Activated gamma-delta T cell treated with anti-CD3 and anti-CD28 coated beads, Interleukin-2, amount 50 U/mL, for 16 hours (primary cell): ENCODE data around the gene CCDC185.
A peak's percentile ranks its signal among the peaks of the same experiment; 100 is the strongest.

ENCODE experiments used
- DNase-seq: peaks from one replicate; pipeline ENCODE4 v3.0.0-alpha.2; 2020; ENCODE audit warnings: low read depth

Gene CCDC185

DNA sequence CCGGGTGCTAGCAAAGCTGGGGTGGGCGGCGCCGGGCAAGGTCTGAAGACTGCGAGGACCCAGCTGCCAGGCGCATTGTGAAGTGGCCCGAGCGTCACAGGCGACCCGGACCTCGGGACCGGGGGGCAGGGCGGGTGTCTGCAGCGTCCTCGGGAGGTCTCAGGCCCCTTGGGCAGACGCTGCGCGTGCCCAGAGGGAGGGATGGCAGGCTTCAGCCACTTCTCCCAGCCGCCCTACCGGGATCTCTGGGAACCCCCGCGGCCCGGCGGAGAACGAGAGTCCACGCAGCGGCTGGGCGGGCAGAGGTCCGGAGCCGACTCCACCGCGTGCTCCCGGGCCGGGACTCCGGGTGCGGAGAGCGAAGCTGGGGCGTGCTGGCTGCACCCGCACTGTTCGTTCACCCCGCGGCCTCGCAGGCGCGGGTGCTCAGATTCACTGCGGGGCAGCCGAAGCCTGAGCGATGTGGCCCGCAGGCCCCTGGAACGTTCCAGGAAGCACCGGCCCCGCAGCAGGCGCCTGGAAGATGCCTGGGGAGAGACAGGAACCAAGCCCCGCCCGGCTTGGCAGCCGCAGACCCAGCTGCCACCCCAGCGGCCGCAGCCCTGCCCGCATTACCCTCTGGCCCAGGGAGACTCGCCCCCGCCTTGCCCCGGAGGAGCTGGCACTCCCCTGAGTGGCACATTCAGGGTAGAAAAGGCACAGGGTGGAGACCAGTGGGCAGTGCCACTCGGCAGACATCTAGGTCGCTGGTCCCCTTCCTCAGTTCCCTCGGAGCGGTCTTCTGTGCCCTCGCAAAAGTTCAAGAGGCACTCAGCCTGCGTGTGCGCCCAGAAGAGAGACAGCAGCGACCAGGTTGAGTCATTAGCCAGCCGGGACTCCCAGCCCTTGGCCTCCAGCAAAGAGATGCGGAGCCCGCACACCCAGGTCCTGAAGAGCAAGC is at the start of gene CCDC185:
Gene CCDC185 (plus strand): TSS at position 141 of the 940 bp plus-strand sequence. CDS start 61 bp downstream, at position 202.
- DNase-seq: no peak

DNA sequence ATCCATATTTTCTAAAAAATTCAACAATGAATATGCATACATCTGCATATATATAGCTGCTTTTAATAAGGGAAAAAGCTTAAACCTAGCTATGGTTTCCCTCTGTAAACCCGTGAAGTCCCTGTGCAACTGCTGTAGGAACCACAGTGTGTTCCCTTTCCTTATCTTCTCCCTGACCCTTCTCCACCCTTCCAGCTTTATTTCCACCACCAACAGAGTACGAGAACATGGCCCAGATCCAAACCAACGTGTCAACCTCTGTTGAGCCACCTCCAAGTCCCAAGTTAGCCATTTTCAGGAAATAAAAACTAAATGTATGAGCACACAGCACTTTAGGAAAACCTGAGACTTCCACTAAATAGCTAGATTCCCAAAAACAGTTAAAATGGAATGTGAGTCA is 49.5 kb upstream of the CCDC185 start:
- no peak for DNase-seq

DNA sequence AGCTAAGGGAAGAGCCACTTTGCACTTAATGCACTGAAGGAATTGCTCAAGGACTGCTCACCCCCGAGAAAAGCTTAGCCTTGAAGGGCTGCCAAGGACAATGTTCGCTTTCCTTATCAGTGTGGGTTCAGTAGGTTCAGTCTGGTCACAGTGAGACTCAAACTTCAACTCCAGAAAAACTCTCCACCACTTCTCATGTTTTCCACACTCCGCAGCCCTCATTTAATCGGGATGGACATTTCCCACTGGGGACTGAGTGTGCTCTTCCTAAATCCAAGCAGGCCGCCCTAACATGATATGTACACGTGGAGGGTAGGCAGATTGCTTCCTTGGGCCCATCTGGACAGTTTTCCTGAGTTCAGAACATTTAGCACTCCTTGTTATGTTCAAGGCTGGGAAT is 48.7 kb upstream of the CCDC185 start:
- DNase-seq: no peak

DNA sequence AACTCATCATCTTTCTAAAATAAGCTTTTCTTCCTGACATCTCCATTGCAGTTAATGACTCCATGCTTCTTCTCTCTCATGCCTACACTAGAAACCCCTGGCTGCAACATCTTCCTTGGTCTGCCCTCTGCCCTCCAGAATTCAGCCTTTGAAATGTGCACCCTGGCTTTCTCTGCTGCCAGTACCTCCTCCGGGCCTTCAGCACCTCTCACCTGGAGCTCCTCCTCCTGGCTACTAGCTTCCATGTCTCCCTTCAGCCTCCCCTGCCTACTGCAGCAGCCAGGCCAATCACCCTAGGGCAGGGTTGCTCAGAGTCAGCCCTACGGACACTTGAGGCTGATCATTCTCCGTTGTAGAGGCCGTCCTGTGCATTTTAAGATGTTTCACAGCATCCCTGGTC is 47.5 kb upstream of the CCDC185 start:
- DNase-seq: no peak

DNA sequence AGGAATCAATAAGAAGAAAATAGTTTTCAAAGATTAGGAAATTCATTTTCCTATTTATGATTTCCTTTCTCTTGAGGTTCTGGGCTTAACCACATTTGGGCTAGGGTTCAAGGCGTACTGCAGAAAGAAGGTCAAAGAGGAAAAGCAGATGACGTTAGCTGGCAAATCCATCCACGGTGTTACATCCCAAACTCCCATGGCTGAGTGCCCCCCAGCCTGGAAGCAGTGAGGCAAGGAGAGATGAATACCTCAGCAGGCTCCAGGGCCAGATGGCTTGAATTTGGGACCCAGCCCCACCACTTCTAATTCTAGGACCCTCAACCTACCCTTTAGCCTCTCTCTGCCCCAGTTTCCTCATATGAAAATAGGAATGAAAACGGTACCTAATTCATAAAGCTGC is 46.9 kb upstream of the CCDC185 start:
- no peak for DNase-seq

DNA sequence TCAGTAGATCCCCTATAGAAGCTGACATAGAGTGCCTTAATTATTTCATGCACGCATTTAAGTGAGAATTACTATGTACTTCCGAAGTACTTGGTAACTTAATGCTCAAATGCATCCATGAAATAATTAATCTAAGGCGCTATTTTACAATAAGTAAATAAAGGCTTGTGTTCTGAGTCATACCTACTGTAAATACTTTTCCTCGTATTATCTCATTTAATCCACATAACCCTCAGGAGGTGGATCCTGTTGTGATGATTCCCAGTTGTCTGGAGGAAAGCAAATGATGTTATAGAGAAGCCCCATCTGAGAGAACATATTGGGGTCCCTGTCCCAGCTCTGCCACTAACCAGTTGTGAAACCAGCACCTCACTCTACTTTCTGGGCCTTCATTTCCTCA is 45.6 kb upstream of the CCDC185 start:
- no peak for DNase-seq

DNA sequence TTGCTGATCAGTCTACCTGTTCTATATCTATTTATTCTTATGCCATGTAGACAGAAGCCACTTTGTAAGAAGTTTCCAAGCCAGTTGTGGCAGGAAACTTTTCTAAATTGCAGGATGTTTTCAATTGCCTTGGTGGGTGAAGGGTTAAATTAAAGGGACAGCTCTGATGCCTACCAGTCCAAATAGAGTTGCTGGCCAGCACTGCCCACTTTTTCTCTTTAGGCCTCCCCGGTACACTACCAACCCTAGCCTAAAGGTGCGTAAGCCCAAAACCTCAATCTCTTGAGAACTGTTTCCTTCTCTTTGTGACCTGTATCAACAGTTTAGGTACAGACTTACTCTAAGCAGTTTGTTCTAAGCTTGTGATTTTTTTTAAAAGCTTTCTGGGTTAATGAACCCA is 44.8 kb upstream of the CCDC185 start:
- DNase-seq: no peak

DNA sequence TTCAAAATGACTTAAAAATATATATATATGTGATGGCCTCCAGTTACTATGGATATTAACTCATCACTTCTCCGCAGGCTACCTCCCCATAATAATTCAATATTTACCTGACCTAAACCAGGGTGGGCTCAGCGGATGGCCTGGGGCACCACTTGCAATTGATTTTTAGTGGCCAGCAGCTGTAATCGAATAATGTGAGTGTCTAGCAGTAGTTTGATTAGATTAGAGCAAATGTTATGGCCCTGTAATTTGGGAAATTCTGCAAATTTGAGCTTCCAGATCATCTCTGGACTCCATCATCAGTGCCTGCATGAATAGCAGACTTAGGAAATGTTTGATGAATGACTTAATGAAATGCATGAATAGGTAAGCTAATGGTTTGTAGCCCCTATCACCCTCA is 44.0 kb upstream of the CCDC185 start:
- no peak for DNase-seq

DNA sequence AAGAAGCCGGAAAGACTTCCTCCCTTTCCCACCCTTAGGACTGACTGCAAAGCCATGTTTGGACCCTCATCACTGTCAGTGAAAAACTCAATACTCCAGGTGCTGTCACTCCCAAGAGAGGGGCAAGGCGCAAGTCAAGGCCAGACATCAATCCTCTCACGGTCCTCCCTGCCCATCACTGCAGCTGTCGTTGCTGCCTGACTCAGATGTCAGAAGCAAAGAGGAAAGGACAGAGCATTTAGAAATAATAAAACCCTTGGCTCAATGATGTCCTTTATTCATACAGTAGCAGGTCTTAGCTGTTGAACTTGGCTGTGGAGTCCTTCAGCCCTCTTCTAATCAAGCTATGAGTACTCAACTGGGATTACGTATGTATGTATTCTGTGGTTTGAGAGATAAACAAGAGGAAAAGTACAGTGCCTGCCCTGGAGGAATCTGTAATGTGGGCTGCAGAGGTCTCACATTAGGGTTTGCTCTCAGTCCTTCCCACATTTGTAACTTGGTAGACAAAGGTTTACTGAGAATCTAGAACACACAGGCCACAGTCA is 42.8 kb upstream of the CCDC185 start:
- no peak for DNase-seq

DNA sequence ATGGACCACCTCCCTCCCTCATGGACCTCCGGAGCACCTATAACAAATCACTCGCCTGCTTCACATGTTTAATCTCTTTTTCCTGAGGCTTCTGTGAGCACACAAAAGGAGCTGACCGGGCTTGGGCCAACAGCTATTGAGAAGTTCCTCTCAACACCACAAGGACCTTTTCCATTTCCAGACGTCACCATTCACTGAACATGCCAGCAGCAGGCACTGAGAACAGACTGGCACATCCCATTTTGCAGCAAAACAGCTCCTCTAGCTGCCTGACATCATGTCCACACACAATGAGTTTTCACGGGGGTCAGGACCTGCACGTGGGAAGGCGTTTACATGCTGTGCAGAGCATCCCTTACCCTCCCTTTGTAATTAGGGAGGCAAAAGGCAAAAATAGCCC is 40.3 kb upstream of the CCDC185 start:
- DNase-seq: no peak

DNA sequence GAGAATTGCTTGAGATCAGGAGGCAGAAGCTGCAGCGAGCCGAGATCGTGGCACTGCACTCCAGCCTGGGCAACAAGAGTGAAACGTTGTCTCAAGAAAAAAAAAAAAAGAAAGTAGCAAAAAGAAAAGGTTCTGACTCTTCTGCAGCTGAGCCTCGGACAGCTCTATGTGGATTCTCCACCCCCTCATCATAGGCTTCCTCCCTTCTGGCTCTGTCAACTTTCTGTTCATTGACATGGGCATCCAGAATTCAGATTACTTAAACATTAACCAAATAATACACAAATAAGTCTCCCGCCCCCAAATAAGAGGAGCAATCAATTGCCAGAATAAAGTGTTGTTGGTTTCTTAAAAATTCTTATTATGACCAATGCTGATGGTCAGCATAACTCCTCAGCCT is 39.3 kb upstream of the CCDC185 start:
- no peak for DNase-seq

DNA sequence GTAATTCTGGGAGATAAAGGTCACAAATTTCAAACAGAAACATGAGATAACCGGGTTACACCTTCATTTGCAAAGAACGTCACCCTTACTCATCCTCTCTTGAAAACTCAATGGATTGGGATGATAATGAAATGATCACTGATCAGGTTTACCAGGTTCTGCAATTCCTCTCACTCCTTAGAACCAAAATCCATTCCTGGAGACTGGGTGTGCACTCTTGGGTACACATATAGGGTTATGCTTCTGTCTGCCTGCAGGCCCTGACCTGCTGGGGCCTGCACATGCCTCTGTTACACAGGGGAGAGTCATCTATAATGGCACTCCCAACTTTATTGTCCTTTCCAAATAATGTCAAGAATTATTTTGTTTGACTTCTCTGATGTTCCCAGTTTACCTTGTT is 37.5 kb upstream of the CCDC185 start:
- DNase-seq: no peak

DNA sequence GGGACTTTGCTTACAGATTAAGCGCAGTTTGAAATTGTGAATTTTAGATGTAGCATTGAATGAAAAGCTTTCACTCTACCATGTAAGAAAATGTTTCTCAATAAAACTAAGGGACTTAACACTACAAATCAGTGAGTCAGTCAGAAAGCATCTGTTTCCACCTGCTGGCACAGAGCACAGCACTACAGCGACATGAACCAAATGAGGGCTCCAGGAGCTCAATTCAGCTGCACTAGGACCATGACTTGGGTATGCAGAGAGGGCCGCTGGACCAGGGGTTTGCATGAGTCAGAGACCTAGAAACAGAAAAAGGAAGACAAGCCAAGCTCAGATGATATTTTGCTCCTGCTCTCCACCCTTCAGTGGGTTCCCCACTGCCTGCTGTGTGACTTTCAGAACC is 34.4 kb upstream of the CCDC185 start:
- no peak for DNase-seq

DNA sequence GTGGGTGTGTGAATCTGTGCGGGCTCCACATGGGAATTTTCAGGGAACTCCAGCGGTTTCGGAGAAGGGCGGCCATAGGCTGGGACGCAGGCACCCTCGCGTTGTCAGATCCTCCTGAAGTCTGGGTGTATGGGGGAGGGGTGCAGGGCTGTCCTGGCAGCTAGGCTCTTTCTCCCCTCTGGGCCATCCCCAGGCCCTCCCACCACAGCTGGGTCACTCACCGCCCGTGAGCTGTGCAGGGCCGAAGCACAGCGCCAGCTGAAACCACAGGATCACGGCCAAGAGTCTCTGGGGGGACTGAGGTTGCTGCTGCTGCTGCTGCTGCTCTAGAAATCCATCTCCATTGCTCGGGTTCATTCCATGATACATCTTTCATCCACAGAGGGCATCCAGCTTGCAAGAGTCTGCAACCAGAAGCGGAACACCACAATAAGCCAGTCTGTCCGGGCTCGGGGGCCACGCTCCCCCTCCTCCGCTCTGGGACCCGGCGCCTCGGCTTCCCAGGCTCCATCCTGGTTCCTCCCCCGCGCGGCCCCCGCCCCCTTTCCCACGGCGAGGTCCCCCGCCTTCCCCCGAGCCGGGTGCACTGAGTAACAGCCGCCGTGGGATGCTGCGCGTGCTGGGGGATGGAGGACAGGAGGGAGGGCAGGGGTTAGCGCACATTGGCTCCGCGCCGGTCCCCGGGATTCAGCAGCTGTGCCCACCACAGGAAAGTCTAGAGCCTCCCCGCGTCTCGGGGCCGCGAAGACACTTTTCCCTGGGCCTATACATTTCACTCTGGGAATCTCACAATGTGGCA is 30.0 kb upstream of the CCDC185 start:
- no peak for DNase-seq

DNA sequence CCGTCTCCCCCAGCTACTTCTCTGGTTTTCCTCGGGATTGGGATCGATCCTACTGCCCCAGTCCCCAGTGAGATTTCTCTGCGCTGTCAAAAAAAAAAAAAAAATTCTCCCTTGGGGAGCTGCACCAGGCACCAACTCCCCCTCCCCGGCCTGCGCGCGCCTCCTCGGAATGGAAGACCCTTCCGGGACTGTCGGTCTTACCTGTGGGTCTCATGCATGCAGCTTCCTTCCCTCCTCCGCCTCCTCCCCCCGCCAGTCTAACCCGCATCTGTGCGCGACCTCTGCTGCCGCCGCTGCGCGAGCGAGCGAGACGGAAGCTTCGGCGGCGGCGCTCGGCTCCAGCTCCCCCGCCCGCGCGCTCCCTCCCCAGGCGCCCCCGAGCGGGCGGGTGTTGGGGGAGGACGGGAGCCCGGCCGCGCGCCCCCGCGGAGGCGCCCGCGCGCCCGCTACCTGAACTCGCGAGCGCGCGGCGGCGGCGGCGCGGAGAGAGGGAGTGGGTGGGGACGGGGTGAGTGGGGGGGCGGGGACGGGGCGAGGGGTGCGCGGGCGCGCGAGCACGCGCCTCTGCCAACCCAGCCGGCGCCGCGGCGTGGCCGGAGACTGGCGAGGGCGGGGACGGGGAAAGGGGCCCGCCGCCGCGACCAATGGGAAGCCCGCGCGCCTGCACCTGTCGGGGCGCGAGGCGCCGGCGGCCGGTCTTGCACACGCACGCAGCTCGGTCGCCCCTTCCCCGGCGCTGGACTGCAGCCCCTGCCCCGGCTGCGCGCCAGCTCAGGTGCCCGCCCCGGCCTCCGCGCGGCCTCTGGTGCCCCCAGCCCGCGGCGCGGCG is 29.1 kb upstream of the CCDC185 start, which contains the start of gene SUSD4:
Gene SUSD4 (minus strand): TSS at position 321 of the 829 bp plus-strand sequence. CDS start 751 bp downstream, outside the sequence.
- DNase-seq: peak; percentile 27

DNA sequence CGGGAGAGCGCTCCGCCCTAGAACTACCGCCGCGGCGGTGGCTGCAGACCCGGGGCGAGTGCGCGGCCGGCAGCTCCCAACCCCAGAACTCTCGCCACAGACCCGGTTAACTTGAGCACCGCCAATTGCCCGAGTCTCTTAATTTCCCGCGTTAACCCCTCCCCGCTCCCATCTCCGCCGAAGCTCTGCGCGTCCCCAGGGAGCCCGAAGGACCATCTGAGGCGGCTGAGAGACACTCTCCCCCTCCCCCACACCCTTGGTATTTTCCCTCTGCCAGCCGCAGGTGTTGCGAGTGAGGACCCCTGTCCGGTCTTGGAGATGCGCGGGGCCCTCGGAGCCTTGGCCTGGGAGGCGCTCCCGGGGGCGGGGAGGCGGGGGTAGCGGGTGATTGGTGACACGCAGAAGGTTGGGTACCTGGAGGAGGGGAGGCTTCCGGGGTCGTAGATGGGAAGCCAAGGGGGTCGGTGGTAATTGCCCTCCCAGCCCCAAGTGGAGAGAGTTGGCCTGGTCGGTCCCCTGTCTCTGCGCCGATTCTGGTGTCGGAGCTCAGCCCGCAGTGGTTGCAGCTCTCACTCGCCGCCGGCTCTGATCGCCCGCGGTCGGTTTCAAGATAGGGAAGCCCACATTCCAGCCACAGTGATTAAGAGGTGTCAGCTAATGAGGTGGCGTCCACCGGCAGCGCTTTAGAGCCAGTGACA is 28.4 kb upstream of the CCDC185 start:
- no peak for DNase-seq

DNA sequence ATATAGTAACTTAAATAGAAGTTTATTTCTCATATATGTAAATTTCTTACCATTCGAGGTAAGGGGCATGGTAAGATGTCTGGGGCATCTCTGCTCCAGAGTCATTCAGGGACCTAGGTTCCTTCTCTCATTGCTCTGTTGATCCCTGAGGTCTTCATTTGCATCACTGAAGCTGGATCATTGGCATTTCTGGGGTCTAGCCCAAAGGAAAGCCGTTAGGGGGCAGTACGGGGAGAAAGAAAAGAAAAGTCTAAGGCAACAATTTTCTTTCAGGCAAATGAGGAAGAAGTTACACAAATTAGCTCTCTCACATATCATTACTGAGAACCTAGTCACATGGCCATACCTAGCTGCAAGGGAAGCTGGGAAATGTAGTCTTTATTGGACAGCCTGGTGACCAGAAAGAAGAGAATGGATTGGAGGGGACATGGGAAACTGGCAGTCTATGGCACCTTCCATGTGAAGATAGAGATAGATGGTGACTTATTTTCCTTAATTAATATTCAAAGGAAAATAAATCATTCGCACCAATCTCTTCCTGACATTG is 19.1 kb upstream of the CCDC185 start:
- DNase-seq: no peak

DNA sequence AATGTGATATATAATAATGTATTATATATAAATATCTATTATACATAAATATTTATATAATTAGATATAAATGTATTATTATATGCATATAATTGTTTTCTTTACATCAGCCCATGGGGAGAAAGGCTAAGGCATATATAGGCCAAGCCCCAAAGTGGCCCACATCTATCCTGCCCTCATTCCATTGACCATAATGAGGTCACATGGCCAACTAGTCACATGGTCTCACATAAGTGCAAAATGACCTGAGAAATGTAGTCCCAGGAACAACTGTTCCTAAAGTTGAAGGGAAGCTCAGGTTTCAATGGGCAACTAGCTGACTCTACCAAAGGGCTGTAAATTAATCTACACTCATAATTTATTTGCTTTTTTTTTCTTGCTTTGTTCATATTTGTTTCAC is 14.5 kb upstream of the CCDC185 start:
- DNase-seq: no peak

DNA sequence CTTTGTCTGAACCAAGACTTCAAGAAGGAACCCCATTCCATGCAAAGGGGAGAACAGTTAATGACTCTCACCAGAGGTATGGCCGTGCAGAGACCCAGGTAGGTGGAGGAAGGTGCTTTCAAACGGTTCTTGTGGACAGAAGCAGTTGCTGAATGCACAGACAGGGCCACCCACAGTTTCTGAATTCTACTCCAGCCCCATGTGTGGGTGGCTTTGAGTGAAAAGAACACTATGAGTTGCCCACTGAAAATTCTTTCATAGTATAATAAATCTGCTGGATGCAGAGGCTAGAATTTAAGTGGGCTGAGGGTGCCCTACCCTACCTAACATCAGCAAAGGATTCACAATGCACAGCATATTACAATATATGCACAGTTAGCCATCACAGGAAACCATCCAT is 7.2 kb upstream of the CCDC185 start:
- DNase-seq: no peak

DNA sequence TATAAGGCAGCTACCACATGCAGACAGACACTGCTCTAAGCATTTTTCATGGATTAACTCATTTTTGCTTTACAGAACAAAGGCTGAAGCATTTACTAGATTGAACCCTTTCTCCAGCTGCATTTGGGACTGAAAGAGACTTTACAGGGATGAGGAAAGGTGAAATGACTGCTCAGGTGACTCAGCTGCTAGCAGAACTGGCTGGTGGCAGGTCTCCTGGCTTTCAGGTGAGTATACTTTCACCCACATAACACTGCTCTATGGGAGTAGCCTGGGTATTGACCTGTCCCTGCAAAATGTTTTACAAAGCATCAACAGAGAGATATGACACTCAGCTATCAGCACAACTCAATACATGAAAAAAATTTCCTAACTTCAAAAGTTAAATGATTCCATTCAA is 2.6 kb upstream of the CCDC185 start:
- no peak for DNase-seq

DNA sequence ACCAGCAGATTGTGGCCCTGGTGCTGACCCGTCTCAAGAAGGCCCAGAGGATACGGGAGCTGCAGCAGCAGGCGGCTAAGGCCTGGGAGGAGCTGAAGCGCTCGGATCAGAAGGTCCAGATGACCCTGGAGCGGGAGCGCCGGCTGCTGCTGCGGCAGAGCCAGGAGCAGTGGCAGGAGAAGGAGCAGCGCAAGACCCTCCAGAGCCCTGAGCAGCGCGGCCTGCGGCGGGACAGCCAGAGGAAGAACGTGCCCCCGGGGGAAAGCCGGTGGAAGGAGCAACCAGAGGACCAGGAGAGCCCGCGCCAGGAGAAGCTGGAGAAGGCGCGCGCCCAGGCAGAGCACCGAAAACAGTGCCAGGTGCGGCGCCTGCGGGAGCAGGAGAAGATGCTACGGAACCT is 1.0 kb downstream of the CCDC185 start:
- DNase-seq: no peak
